ENCODE results near the gene ZNF668. TPM values are rescaled to one million over a fixed set of nuclear protein-coding genes. Genes with fewer than 3 reads are reported as not detected.

The ZNF668 gene
- total RNA-seq, 1 experiment from 2014 or later, result 16.8 TPM

DNA sequence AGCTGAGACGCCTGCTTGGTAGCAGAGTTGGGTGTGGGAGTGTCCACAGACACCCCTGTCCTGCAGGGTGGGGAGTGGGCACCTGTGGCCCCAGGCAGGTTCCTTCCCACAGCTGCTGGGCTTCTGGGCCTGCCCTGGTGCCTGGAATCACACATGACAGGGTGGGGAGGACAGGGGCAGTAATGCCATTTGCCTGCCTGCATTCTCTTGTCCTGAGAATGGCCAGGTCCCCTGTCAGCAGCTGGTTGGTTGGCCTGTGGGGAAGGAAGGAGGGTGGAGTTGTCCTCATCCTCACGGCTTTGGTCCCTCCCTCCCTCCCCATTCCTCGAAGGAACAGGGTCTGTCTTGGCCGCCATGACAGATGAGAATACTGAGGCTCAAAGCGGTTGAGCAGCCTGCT is 9.5 kb upstream of the ZNF668 start:
- no peaks in the 10 kb centered on the region for H3K9me3 ChIP-seq (ENCODE audit: control insufficient read depth in 1 of 2, insufficient read depth in 1 of 2, low read depth in 1 of 2, low read length in 2 of 2)
- intact Hi-C loops (cut with micrococcal nuclease), result no loop called here
- no peak overlapping the region for H3K27ac ChIP-seq (ENCODE audit: low read depth, low read length)
- H3K9ac ChIP-seq (ENCODE audit: low read length), result no peak overlapping the region
- H3K4me2 ChIP-seq (ENCODE audit: low read length), result no peak overlapping the region
- BruUV-seq (replicated peaks), result no TSS peak
- H3K4me3 ChIP-seq (replicated peaks in 1 of 2; ENCODE audit: low read depth in 1 of 2, low read length in 2 of 2), result no peak overlapping the region
- no peak for DNase-seq (ENCODE audit: low read depth, low spot score)
- H3K79me2 ChIP-seq (ENCODE audit: insufficient read depth, low read length), result no peaks in the 10 kb centered on the region
- no peaks in the 10 kb centered on the region for H3K9me2 ChIP-seq (ENCODE audit: insufficient read depth)
- no peaks in the 10 kb centered on the region for H3K27me3 ChIP-seq (ENCODE audit: insufficient read depth, low read length)
- ChIA-PET POLR2A (no interaction called here), RAD21 (ENCODE audit: low non-redundant PET in 1 of 2, low total read pairs in 2 of 2, uncharacterized antibody in 2 of 2, unreplicated experiment in 2 of 2) (no interaction called here), CTCF (no interaction called here)
- no peak overlapping the region for H2AFZ ChIP-seq (ENCODE audit: low read depth, low read length, poor library complexity, severe bottlenecking)
- H4K20me1 ChIP-seq (ENCODE audit: insufficient read depth), result no peaks in the 10 kb centered on the region
- TF ChIP-seq EZH2 (IDR thresholded peaks at IDR 0.05), result no peak
- 0 out of 2 replicates have a peak, but pooled peaks have one; percentile 17 for TF ChIP-seq JUND (IDR thresholded peaks at IDR 0.05)
- peaks cover 8 to 17% of the 10 kb centered on the region in 2 experiments; a peak in 2 of 4 replicates for H3K36me3 ChIP-seq (ENCODE audit: control insufficient read depth in 1 of 2, insufficient read depth in 2 of 2, low read length in 2 of 2)
- ATAC-seq, result no peak
- peaks cover 0 to 11% of the 10 kb centered on the region in 2 experiments; a peak in 1 of 4 replicates for H3K4me1 ChIP-seq (ENCODE audit: control insufficient read depth in 1 of 2, insufficient read depth in 2 of 2, low read length in 2 of 2)

DNA sequence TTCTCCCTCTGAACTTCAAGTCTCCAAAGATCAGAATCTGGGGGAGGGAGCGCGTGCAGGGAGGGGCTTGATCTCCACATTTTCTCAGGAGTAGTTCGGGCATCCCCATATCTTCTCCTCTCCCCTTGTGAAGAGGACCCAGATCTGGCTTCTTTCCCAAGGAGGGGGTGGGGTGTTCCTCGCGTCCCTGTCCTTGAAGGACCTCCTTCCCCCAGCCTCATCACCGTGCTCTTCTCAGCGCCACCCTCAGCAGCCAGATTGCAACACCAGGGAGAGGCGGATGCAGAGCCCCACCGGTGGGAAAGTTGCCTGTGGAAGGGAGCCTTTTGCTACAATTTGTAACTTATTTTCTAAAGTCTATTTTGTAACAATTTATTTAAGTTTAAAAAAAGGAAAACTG is 9.0 kb upstream of the ZNF668 start:
- Histone ChIP-seq H3K36me3 (ENCODE audit: control insufficient read depth in 1 of 2, insufficient read depth in 2 of 2, low read length in 2 of 2) (peaks cover 8 to 21% of the 10 kb centered on the region in 2 experiments; a peak in 3 of 4 replicates), H3K27me3 (ENCODE audit: insufficient read depth, low read length) (no peaks in the 10 kb centered on the region), H4K20me1 (ENCODE audit: insufficient read depth) (no peaks in the 10 kb centered on the region), H3K9me3 (ENCODE audit: control insufficient read depth in 1 of 2, insufficient read depth in 1 of 2, low read depth in 1 of 2, low read length in 2 of 2) (no peaks in the 10 kb centered on the region), H3K4me1 (ENCODE audit: control insufficient read depth in 1 of 2, insufficient read depth in 2 of 2, low read length in 2 of 2) (peaks cover 0 to 11% of the 10 kb centered on the region in 2 experiments; a peak in 1 of 4 replicates), H3K4me3 (replicated peaks in 1 of 2; ENCODE audit: low read depth in 1 of 2, low read length in 2 of 2) (no peak overlapping the region), H2AFZ (ENCODE audit: low read depth, low read length, poor library complexity, severe bottlenecking) (no peak overlapping the region), H3K4me2 (ENCODE audit: low read length) (no peak overlapping the region), H3K9me2 (ENCODE audit: insufficient read depth) (no peaks in the 10 kb centered on the region), H3K9ac (ENCODE audit: low read length) (no peak overlapping the region), H3K79me2 (ENCODE audit: insufficient read depth, low read length) (peaks cover 4% of the 10 kb centered on the region; the same call in 1 of the 2 replicates), H3K27ac (ENCODE audit: low read depth, low read length) (no peak overlapping the region)
- DNase-seq (ENCODE audit: low read depth, low spot score) (no peak), ATAC-seq (no peak)
- ChIA-PET RAD21 (ENCODE audit: low non-redundant PET in 1 of 2, low total read pairs in 2 of 2, uncharacterized antibody in 2 of 2, unreplicated experiment in 2 of 2) (no interaction called here), POLR2A (no interaction called here), CTCF (no interaction called here)
- TF ChIP-seq CBX3 (IDR thresholded peaks at IDR 0.05; ENCODE audit: low read depth) (no peak), EGR1 (IDR thresholded peaks at IDR 0.05; ENCODE audit: low read depth) (no peak), ELF1 (IDR thresholded peaks at IDR 0.05; ENCODE audit: borderline replicate concordance, low read depth) (no peak), SP1 (IDR thresholded peaks at IDR 0.05; ENCODE audit: low read depth) (no peak), ZNF274 (IDR thresholded peaks at IDR 0.05; ENCODE audit: low read depth, low read length) (no peak)
- TF ChIP-seq, protein P1, sequence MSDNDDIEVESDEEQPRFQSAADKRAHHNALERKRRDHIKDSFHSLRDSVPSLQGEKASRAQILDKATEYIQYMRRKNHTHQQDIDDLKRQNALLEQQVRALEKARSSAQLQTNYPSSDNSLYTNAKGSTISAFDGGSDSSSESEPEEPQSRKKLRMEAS (IDR thresholded peaks at IDR 0.05), result no peak
- TF ChIP-seq, protein P2, sequence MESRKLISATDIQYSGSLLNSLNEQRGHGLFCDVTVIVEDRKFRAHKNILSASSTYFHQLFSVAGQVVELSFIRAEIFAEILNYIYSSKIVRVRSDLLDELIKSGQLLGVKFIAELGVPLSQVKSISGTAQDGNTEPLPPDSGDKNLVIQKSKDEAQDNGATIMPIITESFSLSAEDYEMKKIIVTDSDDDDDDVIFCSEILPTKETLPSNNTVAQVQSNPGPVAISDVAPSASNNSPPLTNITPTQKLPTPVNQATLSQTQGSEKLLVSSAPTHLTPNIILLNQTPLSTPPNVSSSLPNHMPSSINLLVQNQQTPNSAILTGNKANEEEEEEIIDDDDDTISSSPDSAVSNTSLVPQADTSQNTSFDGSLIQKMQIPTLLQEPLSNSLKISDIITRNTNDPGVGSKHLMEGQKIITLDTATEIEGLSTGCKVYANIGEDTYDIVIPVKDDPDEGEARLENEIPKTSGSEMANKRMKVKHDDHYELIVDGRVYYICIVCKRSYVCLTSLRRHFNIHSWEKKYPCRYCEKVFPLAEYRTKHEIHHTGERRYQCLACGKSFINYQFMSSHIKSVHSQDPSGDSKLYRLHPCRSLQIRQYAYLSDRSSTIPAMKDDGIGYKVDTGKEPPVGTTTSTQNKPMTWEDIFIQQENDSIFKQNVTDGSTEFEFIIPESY (IDR thresholded peaks at IDR 0.05; ENCODE audit: extremely low read depth, insufficient replicate concordance, low read length), result no peak
- no TSS peak for BruUV-seq (replicated peaks)
- intact Hi-C loops (cut with micrococcal nuclease), result no loop called here
